H1 (cell line): Measurements from ENCODE around the gene SLC35F3. TPM values are rescaled to one million over a fixed set of nuclear protein-coding genes. Genes with fewer than 3 reads are reported as not detected.

Experiments
- CTCF ChIA-PET: fragments of 300-600 bp; sonication (Branson Sonifier 250); formaldehyde crosslinking; loops from one replicate; lab custom pipeline; 2021; ENCODE audit not compliant: partially characterized antibody; lab: Charles Lee
- POLR2A ChIA-PET: fragments of 300-600 bp; sonication (Branson Sonifier 250); formaldehyde crosslinking; loops from one replicate; lab custom pipeline; 2021; ENCODE audit warnings: inconsistent platforms; ENCODE audit not compliant: partially characterized antibody; lab: Charles Lee
- DNase-seq, 2 experiments: peaks; one replicate each; pipeline versions ENCODE4 v3.0.0 to v3.0.0-alpha.2; 2010 to 2022; ENCODE audit warnings: low spot score in 2 of 2, low read depth in 1 of 2, mixed read lengths in 1 of 2
- FAIRE-seq: peaks from 2 replicates; lab custom pipeline; 2011; peaks lifted over from hg19 to GRCh38; lab: Jason Lieb, UNC
- H2AFZ ChIP-seq: 2 replicates; pipeline ENCODE4 v1.8.1; 2012; ENCODE audit warnings: low read length, inconsistent platforms
- H2AK5ac ChIP-seq: 2 replicates; pipeline ENCODE4 v1.6.1; 2013; ENCODE audit warnings: low read depth, low read length
- H2BK120ac ChIP-seq: replicated peaks from 2 replicates; pipeline ENCODE3; 2013; ENCODE audit warnings: low read depth, low read length, inconsistent platforms
- H2BK12ac ChIP-seq: 2 replicates; pipeline ENCODE4 v1.6.1; 2013; ENCODE audit warnings: low read depth, low read length
- H2BK15ac ChIP-seq: 2 replicates; pipeline ENCODE4 v1.6.1; 2013; ENCODE audit warnings: low read length
- H2BK20ac ChIP-seq: 2 replicates; pipeline ENCODE4 v1.6.1; 2013; ENCODE audit warnings: low read length
- H2BK5ac ChIP-seq: 2 replicates; pipeline ENCODE4 v1.6.1; 2013; ENCODE audit warnings: low read depth, low read length
- H3K14ac ChIP-seq: 2 replicates; pipeline ENCODE4 v1.6.1; 2013; ENCODE audit warnings: inconsistent platforms; ENCODE audit not compliant: insufficient read length
- H3K18ac ChIP-seq: 2 replicates; pipeline ENCODE4 v1.6.1; 2013; ENCODE audit warnings: low read length; ENCODE audit errors: extremely low read depth
- H3K23ac ChIP-seq: 2 replicates; pipeline ENCODE4 v1.6.1; 2013; ENCODE audit warnings: inconsistent platforms; ENCODE audit not compliant: insufficient read length
- H3K23me2 ChIP-seq: 2 replicates; pipeline ENCODE4 v1.6.1; 2013; ENCODE audit warnings: low read depth, low read length
- H3K27ac ChIP-seq: 2 replicates; pipeline ENCODE4 v1.6.1; 2011; ENCODE audit warnings: low read depth, low read length, inconsistent platforms
- H3K27me3 ChIP-seq, 4 experiments: replicated peaks in 1 of 4; 1 replicate in 1 of 4; 2 replicates in 3 of 4; pipeline versions ENCODE4 v1.6.1 to v1.8.1; 2011 to 2013; ENCODE audit warnings: low read length in 3 of 4, mild to moderate bottlenecking in 3 of 4, inconsistent platforms in 2 of 4, mixed read lengths in 2 of 4, moderate library complexity in 1 of 4; ENCODE audit not compliant: control insufficient read depth in 3 of 4, insufficient read depth in 3 of 4; ENCODE audit errors: extremely low read depth in 1 of 4
- H3K36me3 ChIP-seq, 4 experiments: 2 replicates each; pipeline versions ENCODE4 v1.6.1 to v1.8.1; 2011 to 2013; ENCODE audit warnings: mild to moderate bottlenecking in 4 of 4, low read length in 3 of 4, moderate library complexity in 2 of 4, control low read depth in 1 of 4, inconsistent platforms in 1 of 4; ENCODE audit not compliant: insufficient read depth in 4 of 4, control insufficient read depth in 2 of 4
- H3K4ac ChIP-seq: replicated peaks from 2 replicates; pipeline ENCODE3; 2013; ENCODE audit warnings: low read length, low read depth, mixed read lengths, inconsistent platforms; ENCODE audit not compliant: insufficient read length
- H3K4me1 ChIP-seq, 4 experiments: replicated peaks in 1 of 4; 1 replicate in 1 of 4; 2 replicates in 3 of 4; pipeline versions ENCODE4 v1.6.1 to v1.8.1; 2011 to 2013; ENCODE audit warnings: low read length in 3 of 4, inconsistent platforms in 2 of 4, mixed read lengths in 1 of 4; ENCODE audit not compliant: insufficient read depth in 4 of 4, control insufficient read depth in 3 of 4
- H3K4me2 ChIP-seq, 2 experiments: 2 replicates each; pipeline versions ENCODE4 v1.6.1 to v1.8.1; 2011 to 2013; ENCODE audit warnings: low read depth in 2 of 2, low read length in 2 of 2, control low read depth in 1 of 2, inconsistent platforms in 1 of 2, mild to moderate bottlenecking in 1 of 2; ENCODE audit not compliant: insufficient read depth in 1 of 2
- H3K4me3 ChIP-seq, 4 experiments: fragments of 200-600, 300-600 bp in 1 of 4; sonication (generic), shearing (Covaris generic), sonication (Bioruptor Twin) in 1 of 4; 2 replicates each; pipeline versions ENCODE4 v1.5.1 to v1.8.1; 2011 to 2016; ENCODE audit warnings: low read length in 4 of 4, low read depth in 3 of 4, control low read depth in 2 of 4, inconsistent platforms in 2 of 4, mild to moderate bottlenecking in 2 of 4, mixed read lengths in 1 of 4, moderate library complexity in 1 of 4; ENCODE audit not compliant: insufficient read depth in 2 of 4; ENCODE audit errors: extremely low read depth in 1 of 4
- H3K56ac ChIP-seq: replicated peaks from 2 replicates; pipeline ENCODE3; 2013; ENCODE audit warnings: low read depth, mild to moderate bottlenecking, mixed read lengths, low read length, inconsistent platforms; ENCODE audit not compliant: insufficient read length
- H3K79me1 ChIP-seq: 2 replicates; pipeline ENCODE4 v1.6.1; 2013; ENCODE audit warnings: low read depth, low read length, control low read depth
- H3K79me2 ChIP-seq, 2 experiments: 2 replicates each; pipeline versions ENCODE4 v1.6.1 to v1.8.1; 2012 to 2013; ENCODE audit warnings: low read length in 2 of 2, mild to moderate bottlenecking in 2 of 2, inconsistent platforms in 1 of 2; ENCODE audit not compliant: insufficient read depth in 2 of 2, control insufficient read depth in 1 of 2
- H3K9ac ChIP-seq, 4 experiments: replicated peaks in 1 of 4; 1 replicate in 1 of 4; 2 replicates in 3 of 4; pipeline versions ENCODE4 v1.6.1 to v1.8.1; 2011 to 2013; ENCODE audit warnings: low read depth in 3 of 4, low read length in 3 of 4, control low read depth in 2 of 4, mild to moderate bottlenecking in 2 of 4, moderate library complexity in 2 of 4, inconsistent platforms in 1 of 4; ENCODE audit errors: extremely low read depth in 1 of 4
- H3K9me3 ChIP-seq, 2 experiments: 2 replicates each; pipeline versions ENCODE4 v1.6.1 to v1.8.1; 2012 to 2013; ENCODE audit warnings: mild to moderate bottlenecking in 2 of 2, moderate library complexity in 2 of 2, control low read depth in 1 of 2, inconsistent platforms in 1 of 2, low read depth in 1 of 2, low read length in 1 of 2, mixed read lengths in 1 of 2; ENCODE audit not compliant: insufficient read depth in 2 of 2
- H4K20me1 ChIP-seq, 2 experiments: replicated peaks in 1 of 2; 2 replicates each; pipeline versions ENCODE3 to v1.8.1; 2011 to 2013; ENCODE audit warnings: inconsistent platforms in 2 of 2, low read length in 2 of 2, mild to moderate bottlenecking in 1 of 2; ENCODE audit not compliant: insufficient read depth in 2 of 2, control insufficient read depth in 1 of 2
- H4K5ac ChIP-seq: 2 replicates; pipeline ENCODE4 v1.6.1; 2013; ENCODE audit warnings: low read length, low read depth, mixed read lengths, inconsistent platforms; ENCODE audit not compliant: insufficient read length
- H4K8ac ChIP-seq: 2 replicates; pipeline ENCODE4 v1.8.0; 2013; ENCODE audit warnings: mild to moderate bottlenecking, moderate library complexity, low read length, inconsistent platforms; ENCODE audit not compliant: insufficient read depth; ENCODE audit errors: extremely low read depth
- H4K91ac ChIP-seq: replicated peaks from 2 replicates; pipeline ENCODE3; 2013; ENCODE audit warnings: low read length, mixed read lengths, inconsistent platforms; ENCODE audit not compliant: insufficient read length
- BRCA1 ChIP-seq: IDR thresholded peaks from 2 replicates; pipeline ENCODE4 v1.6.1; 2012; ENCODE audit warnings: low read depth, low read length, improper control_type of control experiment
- CEBPB ChIP-seq: IDR thresholded peaks from 2 replicates; pipeline ENCODE4 v1.6.1; 2012; ENCODE audit warnings: low read depth, low read length
- EGR1 ChIP-seq: IDR thresholded peaks from 2 replicates; pipeline ENCODE4 v1.6.1; 2011; ENCODE audit warnings: low read depth, low read length, borderline replicate concordance
- MAFK ChIP-seq: IDR thresholded peaks from 2 replicates; pipeline ENCODE4 v1.6.1; 2012; ENCODE audit warnings: low read depth, mild to moderate bottlenecking, improper control_type of control experiment, low read length
- POLR2A ChIP-seq, 2 experiments: IDR thresholded peaks; 1 replicate in 1 of 2; 2 replicates in 1 of 2; pipeline ENCODE4 v1.6.1; 2011; ENCODE audit warnings: low read depth in 2 of 2, low read length in 2 of 2, mild to moderate bottlenecking in 2 of 2; ENCODE audit errors: control extremely low read depth in 1 of 2
- RFX5 ChIP-seq: IDR thresholded peaks from 2 replicates; pipeline ENCODE4 v1.6.1; 2011; ENCODE audit warnings: low read depth, low read length, improper control_type of control experiment, borderline replicate concordance
- SP2 ChIP-seq: IDR thresholded peaks from 2 replicates; pipeline ENCODE4 v1.6.1; 2012; ENCODE audit warnings: mild to moderate bottlenecking, low read length, inconsistent platforms
- SRF ChIP-seq: IDR thresholded peaks from 2 replicates; pipeline ENCODE4 v1.6.1; 2011; ENCODE audit warnings: mild to moderate bottlenecking, low read depth, low read length, moderate library complexity
- WGBS, 2 experiments: shearing (Covaris generic) in 1 of 2; methylation state at CpG; one replicate each; pipeline versions ENCODE4 v1.1.6 to v1.1.7; 2013 to 2015; ENCODE audit warnings: low lambda C conversion rate in 2 of 2, mixed read lengths in 2 of 2, inconsistent platforms in 1 of 2, low coverage in 1 of 2, missing lambda C conversion rate in 1 of 2; ENCODE audit not compliant: insufficient replicate concordance in 2 of 2, insufficient coverage in 1 of 2, insufficient read length in 1 of 2; ENCODE audit errors: extremely low coverage in 1 of 2, missing lambda C conversion rate in 1 of 2; 5-methylcytosine and 5-hydroxymethylcytosine counted together
- polyA plus RNA-seq, 7 experiments: library from polyadenylated mRNA; depleted of rRNA in 3 of 7; stranded (reverse) in 5 of 7; unstranded in 2 of 7; fragments of >200 nt in 5 of 7; fragments of 200-250 nt in 2 of 7; gene quantifications; 1 replicate in 5 of 7; 2 replicates in 1 of 7; 4 replicates in 1 of 7; pipeline versions ENCODE4 v1.2.1 to v1.2.3, GENCODE V29; 2011 to 2013; ENCODE audit warnings: missing spikeins in 2 of 7, mixed read lengths in 2 of 7
- total RNA-seq: library from RNA; stranded (reverse); fragmentation: NEBNext Ultra II Directional; extraction: Animal tissue kit (Norgen Biotek cat#: 25700); gene quantifications from 2 replicates; pipeline ENCODE4 v1.2.1, GENCODE V29; 2021

The SLC35F3 gene
- total and polyA plus RNA-seq, 2 of the 8 experiments (the other 6 are each of a cell fraction or from before 2014, with no cell fraction given) = 0.78 to 1.2 TPM

DNA sequence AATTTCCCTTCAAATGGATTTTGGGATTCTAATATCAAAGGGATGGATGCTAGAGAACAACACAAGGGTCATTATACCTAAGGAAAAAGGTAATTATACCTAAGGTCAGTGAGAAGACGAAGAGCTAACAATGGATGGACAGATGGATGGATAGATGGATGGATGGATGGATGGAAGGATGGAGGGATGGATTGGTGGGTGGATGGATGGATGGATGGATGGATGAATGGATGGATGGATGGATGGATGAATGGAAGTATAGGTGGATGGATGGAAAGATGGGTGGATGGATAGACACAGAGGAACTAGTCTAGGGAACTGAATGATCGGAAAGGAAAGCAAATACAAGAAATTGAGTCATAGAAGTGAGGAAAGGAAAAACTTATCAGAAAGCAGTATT lies 34.0 kb downstream of the SLC35F3 start:
- Histone ChIP-seq H4K20me1 (peaks cover 0 to 1% of the 10 kb centered on the region in 2 experiments), H3K27ac (no peak overlapping the region), H3K23ac (no peak overlapping the region), H2AK5ac (no peak overlapping the region), H3K4me3 (no peak overlapping the region), H4K8ac (no peak overlapping the region), H2BK120ac (no peak overlapping the region), H3K23me2 (peaks cover 8% of the 10 kb centered on the region; the same call in 1 of the 2 replicates), H3K36me3 (no peaks in the 10 kb centered on the region), H2BK20ac (no peak overlapping the region), H3K27me3 (no peaks in the 10 kb centered on the region), H3K18ac (no peak overlapping the region), H3K4me2 (no peak overlapping the region), H2BK12ac (no peak overlapping the region), H3K79me2 (no peaks in the 10 kb centered on the region), H3K9me3 (no peaks in the 10 kb centered on the region), H4K91ac (no peak overlapping the region), H3K4me1 (no peaks in the 10 kb centered on the region), H2AFZ (no peak overlapping the region), H3K79me1 (no peaks in the 10 kb centered on the region), H3K56ac (peak overlapping the region; percentile 11), H3K4ac (no peak overlapping the region), H2BK5ac (no peak overlapping the region), H4K5ac (no peak overlapping the region), H2BK15ac (no peak overlapping the region), H3K9ac (no peak overlapping the region), H3K14ac (no peak overlapping the region)
- FAIRE-seq (no peak), DNase-seq (no peak)
- 83% methylated on average over 2 of the region's 2 CpGs; no CpG with 5 or more reads in 1 of the 2 experiments for WGBS, 2 experiments
- ChIA-PET POLR2A (no interaction called here), CTCF (interaction anchor here (1.5 kb wide), 1 partner anchor 12 kb away, joined by 4 read pairs; no protein-coding TSS in a partner anchor)
- TF ChIP-seq MAFK (no peak), SRF (no peak), BRCA1 (no peak), POLR2A (IDR thresholded peaks at IDR 0.05; ENCODE audit: control extremely low read depth in 1 of 2, low read depth in 2 of 2, low read length in 2 of 2) (no peak), EGR1 (no peak), CEBPB (no peak), SP2 (no peak), RFX5 (no peak)
